ENCODE results near the gene RAC3. TPM values are rescaled to one million over a fixed set of nuclear protein-coding genes. Genes with fewer than 3 reads are reported as not detected.

The RAC3 gene
- total RNA-seq, 2 experiments from 2014 or later = 3.3 to 5.3 TPM

DNA sequence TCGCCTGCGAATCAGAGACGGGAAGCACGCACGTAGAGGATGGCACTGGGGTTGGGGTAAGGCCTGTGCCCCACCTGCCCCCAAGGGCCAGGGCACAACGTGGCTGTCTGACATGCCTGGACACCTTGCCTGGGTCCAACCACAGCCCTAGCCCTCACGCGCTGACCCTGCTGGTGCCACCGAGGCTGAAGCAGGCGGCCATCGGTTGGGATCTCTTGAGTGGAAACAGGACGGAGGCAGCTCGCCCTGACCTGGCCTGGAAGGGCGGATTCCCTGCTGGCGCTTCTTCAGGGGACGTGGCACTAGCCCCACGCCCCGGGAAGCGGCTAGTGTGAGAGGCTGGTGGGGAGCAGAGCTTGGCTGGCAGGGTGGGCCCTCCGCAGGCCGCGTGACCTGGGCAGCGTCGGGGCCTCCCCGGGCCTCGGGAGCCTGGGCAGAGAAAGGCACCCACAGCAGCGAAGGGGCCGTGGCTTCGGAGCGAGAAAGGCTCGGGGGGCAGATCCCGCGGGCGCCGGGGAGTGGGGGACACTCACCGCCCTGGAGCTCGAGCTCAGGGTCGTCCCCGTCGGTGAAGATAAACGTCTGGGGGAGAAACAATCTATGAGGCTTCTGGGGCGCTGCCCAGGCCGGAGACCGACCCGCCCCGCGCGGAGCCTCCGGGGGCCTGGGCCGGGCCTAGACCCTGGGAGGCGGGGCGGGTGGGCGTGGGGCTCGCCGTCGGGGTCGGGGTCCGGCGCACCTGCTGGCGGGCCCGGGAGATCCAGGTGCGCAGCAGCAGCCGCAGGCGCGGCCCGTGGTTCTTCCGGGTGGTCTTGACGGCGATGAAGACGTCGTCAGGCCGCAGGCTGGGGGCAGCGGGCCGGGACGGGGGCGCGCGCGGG is 19.5 kb downstream of the RAC3 start:
- Histone ChIP-seq H3K36me3 (ENCODE audit: insufficient read depth, low read length) (peaks cover 27% of the 10 kb centered on the region), H3K4me3 (ENCODE audit: low read length) (peak overlapping the region; percentile 53)

DNA sequence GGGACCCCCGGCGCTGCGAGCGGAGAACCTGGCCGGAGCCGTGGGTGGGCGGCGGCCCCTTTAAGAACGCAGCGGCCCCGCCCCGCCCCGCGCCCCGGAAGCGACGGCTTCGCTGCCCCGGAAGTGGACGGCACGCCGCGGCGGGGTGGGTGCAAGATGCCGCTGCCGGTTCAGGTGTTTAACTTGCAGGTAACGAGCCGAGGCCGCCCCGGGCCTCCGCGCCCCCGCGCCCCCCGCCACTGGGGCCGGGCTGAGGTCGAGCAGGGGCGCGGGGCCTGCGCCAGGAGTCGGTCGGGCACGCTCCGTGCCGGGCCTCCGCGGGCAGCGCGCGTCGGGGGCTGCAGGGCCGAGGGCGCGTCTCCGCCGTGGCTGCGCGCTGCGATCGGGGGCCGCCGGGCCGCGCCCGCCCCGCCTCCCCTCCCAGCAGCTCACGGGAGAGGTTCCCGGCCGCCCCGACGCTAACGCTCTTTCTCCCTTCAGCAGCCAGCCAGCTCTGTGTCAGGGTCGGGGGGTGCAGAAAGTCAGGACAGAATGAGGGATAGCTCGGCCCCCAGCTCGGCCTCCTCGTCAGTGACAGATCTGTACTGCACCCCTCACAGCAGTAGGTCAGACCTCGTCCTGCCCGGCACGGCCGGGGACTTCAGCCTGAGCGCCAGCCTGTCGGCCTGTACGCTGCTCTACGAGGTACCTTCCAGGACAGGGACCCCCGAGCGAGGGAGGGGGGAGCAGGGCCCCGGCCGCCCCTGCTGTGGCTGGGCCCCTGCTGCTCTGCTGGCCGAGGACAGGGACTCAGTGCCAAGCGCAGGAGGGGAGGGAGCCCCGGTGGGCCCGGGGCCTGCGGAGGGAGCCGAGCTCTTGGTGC is 20.5 kb downstream of the RAC3 start, which contains the start of the genes GPS1 and RFNG:
Gene GPS1, plus strand, starts transcription at position 123 of the 862 bp plus-strand sequence. Its CDS starts 34 bp downstream, at position 157.
Gene RFNG, minus strand, starts transcription at position 36 of the 862 bp plus-strand sequence. CDS start 45 bp downstream, outside the sequence.
- H3K27me3 Mint-ChIP-seq = no peaks in the 10 kb centered on the region
- DNase-seq = peak; percentile 68 to 90 (median 80)
- intact Hi-C loops (cut with DNase I, micrococcal nuclease) = loop anchor here (1.0 to 5.0 kb wide), 4 partner anchors 13 to 161 kb away; partner anchors contain the start of genes DUS1L (in 2 of the 2), ALYREF (in 1 of the 2), ANAPC11 (in 1 of the 2) and FASN (in 1 of the 2)
- no peaks in the 10 kb centered on the region for H3K9me3 ChIP-seq (ENCODE audit: control insufficient read depth in 1 of 2, insufficient read depth in 1 of 2, low read length in 2 of 2)
- peaks cover 41% of the 10 kb centered on the region for H3K4me1 ChIP-seq (ENCODE audit: insufficient read depth, low read length)
- POLR2A ChIA-PET = interaction anchor here (1.0 to 4.1 kb wide), 4 partner anchors 12 to 75 kb away, joined by 3 to 16 read pairs (median 6); partner anchors contain the start of genes DCXR and DUS1L
- H3K36me3 Mint-ChIP-seq (ENCODE audit: low read depth) = peaks cover 18% of the 10 kb centered on the region
- H3K27ac Mint-ChIP-seq = peak within 1 kb of the TSS; percentile 71
- peaks cover 14% of the 10 kb centered on the region for H3K4me1 Mint-ChIP-seq (ENCODE audit: low read depth)
- peaks cover 37% of the 10 kb centered on the region for H3K36me3 ChIP-seq (ENCODE audit: insufficient read depth, low read length)
- H3K27ac ChIP-seq (ENCODE audit: low read depth in 1 of 2, low read length in 2 of 2) = no peak within 1 kb of the TSS
- H3K4me3 Mint-ChIP-seq = peak within 1 kb of the TSS; percentile 86
- TF ChIP-seq, protein P1, sequence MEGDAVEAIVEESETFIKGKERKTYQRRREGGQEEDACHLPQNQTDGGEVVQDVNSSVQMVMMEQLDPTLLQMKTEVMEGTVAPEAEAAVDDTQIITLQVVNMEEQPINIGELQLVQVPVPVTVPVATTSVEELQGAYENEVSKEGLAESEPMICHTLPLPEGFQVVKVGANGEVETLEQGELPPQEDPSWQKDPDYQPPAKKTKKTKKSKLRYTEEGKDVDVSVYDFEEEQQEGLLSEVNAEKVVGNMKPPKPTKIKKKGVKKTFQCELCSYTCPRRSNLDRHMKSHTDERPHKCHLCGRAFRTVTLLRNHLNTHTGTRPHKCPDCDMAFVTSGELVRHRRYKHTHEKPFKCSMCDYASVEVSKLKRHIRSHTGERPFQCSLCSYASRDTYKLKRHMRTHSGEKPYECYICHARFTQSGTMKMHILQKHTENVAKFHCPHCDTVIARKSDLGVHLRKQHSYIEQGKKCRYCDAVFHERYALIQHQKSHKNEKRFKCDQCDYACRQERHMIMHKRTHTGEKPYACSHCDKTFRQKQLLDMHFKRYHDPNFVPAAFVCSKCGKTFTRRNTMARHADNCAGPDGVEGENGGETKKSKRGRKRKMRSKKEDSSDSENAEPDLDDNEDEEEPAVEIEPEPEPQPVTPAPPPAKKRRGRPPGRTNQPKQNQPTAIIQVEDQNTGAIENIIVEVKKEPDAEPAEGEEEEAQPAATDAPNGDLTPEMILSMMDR (IDR thresholded peaks at IDR 0.05) = no peak
- no peaks in the 10 kb centered on the region for H3K9me3 Mint-ChIP-seq
- no peaks in the 10 kb centered on the region for H3K27me3 ChIP-seq (ENCODE audit: control insufficient read depth in 1 of 2, insufficient read depth in 2 of 2, low read length in 2 of 2)
- H3K4me3 ChIP-seq (ENCODE audit: low read length) = peak within 1 kb of the TSS; percentile 75
- ATAC-seq (ENCODE audit: poor library complexity) = peak; percentile 92
- CTCF ChIA-PET = interaction anchor here (1.0 to 1.1 kb wide), 2 partner anchors 14 to 22 kb away, joined by 3 to 5 read pairs; partner anchors contain the start of gene DCXR

More for the DNA sequence above, 19.5 kb downstream of the RAC3 start:
- H3K27me3 ChIP-seq (ENCODE audit: control insufficient read depth in 1 of 2, insufficient read depth in 2 of 2, low read length in 2 of 2) = no peaks in the 10 kb centered on the region
- Mint-ChIP-seq H3K36me3 (ENCODE audit: low read depth) (peaks cover 16% of the 10 kb centered on the region), H3K9me3 (no peaks in the 10 kb centered on the region), H3K4me1 (ENCODE audit: low read depth) (peaks cover 14% of the 10 kb centered on the region), H3K27ac (peak overlapping the region; percentile 71), H3K4me3 (peak overlapping the region; percentile 86), H3K27me3 (no peaks in the 10 kb centered on the region)
- H3K27ac ChIP-seq (ENCODE audit: low read depth in 1 of 2, low read length in 2 of 2) = no peak overlapping the region
- TF ChIP-seq, protein P1 (IDR thresholded peaks at IDR 0.05) = no peak
- ATAC-seq (ENCODE audit: poor library complexity) (peak; percentile 28), DNase-seq (no peak)
- intact Hi-C loops (cut with DNase I, micrococcal nuclease) = loop anchor here (1.0 to 5.0 kb wide), 4 partner anchors 14 to 160 kb away; partner anchors contain the start of genes DUS1L (in 2 of the 2), ALYREF (in 1 of the 2), ANAPC11 (in 1 of the 2) and FASN (in 1 of the 2)
- CTCF ChIA-PET = interaction anchor here (2.0 kb wide), 1 partner anchor 21 kb away, joined by 8 read pairs; no protein-coding TSS in a partner anchor
- POLR2A ChIA-PET = interaction anchor here (0.7 to 4.1 kb wide), 4 partner anchors 13 to 28 kb away, joined by 4 to 16 read pairs (median 8); partner anchors contain the start of genes CENPX, DCXR, DUS1L and LRRC45
- H3K9me3 ChIP-seq (ENCODE audit: control insufficient read depth in 1 of 2, insufficient read depth in 1 of 2, low read length in 2 of 2) = no peaks in the 10 kb centered on the region
- peaks cover 41% of the 10 kb centered on the region for H3K4me1 ChIP-seq (ENCODE audit: insufficient read depth, low read length)

All from CD4-positive, alpha-beta T cell (primary cell).